Activated CD8-positive, alpha-beta memory T cell treated with anti-CD3 and anti-CD28 coated beads for 36 hours (primary cell): ENCODE results near the gene UFL1. TPM values are rescaled to one million over a fixed set of nuclear protein-coding genes. Genes with fewer than 3 reads are reported as not detected.
"Not testable (repeated sequence)": the region's sequence is repeated elsewhere in the genome, so short reads cannot be mapped to it uniquely, and the experiment has no call there.

Source experiments
- CTCF ChIA-PET: fragments of 350-600 bp; sonication (Branson Sonifier 250); formaldehyde crosslinking; loops from one replicate; lab custom pipeline; 2021; ENCODE audit warnings: antibody characterized with exemption; lab: Charles Lee
- POLR2A ChIA-PET: fragments of 350-600 bp; sonication (Branson Sonifier 250); formaldehyde crosslinking; loops from one replicate; lab custom pipeline; 2021; ENCODE audit warnings: antibody characterized with exemption; lab: Charles Lee
- total RNA-seq, 2 experiments: library from RNA; stranded (reverse); gene quantifications; one replicate each; pipeline ENCODE4 v1.2.3, GENCODE V29; 2021

UFL1 gene
- 10 to 100 TPM; 23.3 to 24.1 TPM for total RNA-seq

DNA sequence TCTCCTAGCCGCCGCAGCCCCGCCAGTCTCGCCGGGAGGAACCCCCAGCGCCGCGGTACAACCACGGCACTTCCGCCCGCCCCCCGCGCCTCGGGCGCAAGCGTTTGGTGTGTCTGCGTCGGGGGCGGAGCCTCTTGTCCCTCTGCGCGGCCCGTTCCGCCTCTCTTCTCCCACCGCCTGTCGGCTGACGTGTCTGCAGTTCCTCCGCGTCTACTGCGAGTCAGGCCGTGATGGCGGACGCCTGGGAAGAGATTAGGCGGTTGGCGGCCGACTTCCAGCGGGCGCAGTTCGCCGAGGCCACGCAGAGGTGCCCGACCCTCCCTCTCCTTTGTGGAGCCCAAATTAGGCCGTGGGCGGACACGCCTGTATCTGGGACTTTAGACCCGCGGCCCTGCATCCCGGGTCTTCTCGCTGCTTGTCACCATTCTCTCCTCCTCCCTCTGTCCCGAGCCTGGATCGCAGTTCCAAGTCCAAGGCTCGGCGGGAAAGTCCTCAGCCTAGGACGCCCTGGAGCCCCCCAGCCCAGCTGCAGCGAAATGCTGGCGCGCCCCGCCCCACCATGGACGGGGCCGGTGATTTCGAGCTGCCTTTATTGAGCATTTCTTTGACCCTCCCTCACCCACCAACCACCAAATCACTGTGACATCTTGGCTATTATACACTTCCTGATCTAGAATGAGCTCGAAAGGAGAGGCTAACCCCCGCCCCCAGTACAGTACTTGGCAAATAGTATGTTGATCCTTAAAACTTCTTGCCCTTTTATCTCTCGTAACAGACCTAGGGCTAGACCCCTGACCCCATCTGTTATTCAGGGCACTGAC, at the start of gene UFL1:
UFL1 (plus strand) TSS at position 163 of the 821 bp plus-strand sequence; CDS start at position 231, 68 bp downstream.
- POLR2A ChIA-PET: interaction anchor here (1.0 to 1.1 kb wide), 2 partner anchors 23 to 55 kb away, joined by 3 read pairs; no protein-coding TSS in a partner anchor

DNA sequence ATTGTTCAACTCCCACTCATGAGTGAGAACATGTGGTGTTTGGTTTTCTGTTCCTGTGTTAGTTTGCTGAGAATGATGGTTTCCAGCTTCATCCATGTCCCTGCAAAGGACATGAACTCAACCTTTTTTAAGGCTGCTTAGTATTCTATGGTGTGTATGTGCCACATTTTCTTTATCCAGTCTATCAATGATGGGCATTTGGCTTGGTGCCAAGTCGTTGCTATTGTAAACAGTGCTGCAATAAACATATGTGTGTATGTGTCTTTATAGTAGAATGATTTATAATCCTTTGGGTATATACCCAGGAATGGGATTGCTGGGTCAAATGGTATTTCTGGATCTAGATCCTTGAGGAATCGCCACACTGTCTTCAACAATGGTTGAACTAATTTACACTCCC, 49.3 kb upstream of the UFL1 start:
- POLR2A ChIA-PET, CTCF ChIA-PET: not testable (repeated sequence)

More for the DNA sequence above, at the start of gene UFL1:
- CTCF ChIA-PET: no interaction called here

DNA sequence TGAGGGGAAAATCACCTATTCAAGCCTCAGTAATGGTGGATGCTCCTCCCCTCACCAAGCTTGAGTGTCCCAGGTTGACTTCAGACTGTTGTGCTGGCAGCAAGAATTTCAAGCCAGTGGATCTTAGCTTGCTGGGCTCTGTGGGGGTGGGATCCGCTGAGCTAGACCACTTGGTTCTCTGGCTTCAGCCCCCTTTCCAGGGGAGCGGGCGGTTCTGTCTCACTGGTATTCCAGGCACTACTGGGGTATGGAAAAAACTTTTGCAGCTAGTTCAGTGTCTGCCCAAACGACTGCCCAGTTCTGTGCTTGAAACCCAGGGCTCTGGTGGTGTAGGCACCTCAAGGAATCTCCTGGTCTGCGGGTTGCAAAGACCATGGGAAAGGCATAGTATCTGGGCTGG, 42.9 kb upstream of the UFL1 start:
- CTCF ChIA-PET: no interaction called here
- POLR2A ChIA-PET: no interaction called here

- POLR2A ChIA-PET: no interaction called here
- CTCF ChIA-PET: no interaction called here
These were observed 29.7 kb upstream of the UFL1 start for GRCh38 chr6:96491926-96492325.

GRCh38 chr6:96499781-96500180, 21.8 kb upstream of the UFL1 start:
- CTCF ChIA-PET: no interaction called here
- POLR2A ChIA-PET: interaction anchor here (0.5 kb wide), 1 partner anchor 332 kb away, joined by 3 read pairs; no protein-coding TSS in a partner anchor

GRCh38 chr6:96502915-96503314, 18.7 kb upstream of the UFL1 start:
- ChIA-PET POLR2A (no interaction called here), CTCF (no interaction called here)

- CTCF ChIA-PET: no interaction called here
- POLR2A ChIA-PET: no interaction called here
These were observed 16.2 kb upstream of the UFL1 start for GRCh38 chr6:96505363-96505762.

DNA sequence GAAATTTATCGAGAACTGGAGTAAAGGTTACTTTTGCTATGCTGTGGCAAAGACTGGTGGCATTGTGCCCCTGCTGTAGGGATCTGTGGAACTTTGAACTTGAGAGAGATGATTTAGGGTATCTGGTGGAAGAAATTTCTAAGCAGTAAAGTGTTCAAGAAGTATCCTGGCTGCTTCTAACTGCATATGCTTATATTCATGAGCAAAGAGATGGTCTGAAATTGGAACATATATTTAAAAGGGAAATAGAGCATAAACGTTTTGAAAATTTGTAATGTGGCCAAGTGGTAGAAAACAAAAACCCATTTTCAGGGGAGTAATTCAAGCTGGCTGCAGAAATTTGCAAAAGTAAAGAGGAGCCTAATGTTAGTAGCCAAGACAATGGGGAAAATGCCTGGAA, 12.3 kb upstream of the UFL1 start:
- CTCF ChIA-PET: no interaction called here
- POLR2A ChIA-PET: no interaction called here

DNA sequence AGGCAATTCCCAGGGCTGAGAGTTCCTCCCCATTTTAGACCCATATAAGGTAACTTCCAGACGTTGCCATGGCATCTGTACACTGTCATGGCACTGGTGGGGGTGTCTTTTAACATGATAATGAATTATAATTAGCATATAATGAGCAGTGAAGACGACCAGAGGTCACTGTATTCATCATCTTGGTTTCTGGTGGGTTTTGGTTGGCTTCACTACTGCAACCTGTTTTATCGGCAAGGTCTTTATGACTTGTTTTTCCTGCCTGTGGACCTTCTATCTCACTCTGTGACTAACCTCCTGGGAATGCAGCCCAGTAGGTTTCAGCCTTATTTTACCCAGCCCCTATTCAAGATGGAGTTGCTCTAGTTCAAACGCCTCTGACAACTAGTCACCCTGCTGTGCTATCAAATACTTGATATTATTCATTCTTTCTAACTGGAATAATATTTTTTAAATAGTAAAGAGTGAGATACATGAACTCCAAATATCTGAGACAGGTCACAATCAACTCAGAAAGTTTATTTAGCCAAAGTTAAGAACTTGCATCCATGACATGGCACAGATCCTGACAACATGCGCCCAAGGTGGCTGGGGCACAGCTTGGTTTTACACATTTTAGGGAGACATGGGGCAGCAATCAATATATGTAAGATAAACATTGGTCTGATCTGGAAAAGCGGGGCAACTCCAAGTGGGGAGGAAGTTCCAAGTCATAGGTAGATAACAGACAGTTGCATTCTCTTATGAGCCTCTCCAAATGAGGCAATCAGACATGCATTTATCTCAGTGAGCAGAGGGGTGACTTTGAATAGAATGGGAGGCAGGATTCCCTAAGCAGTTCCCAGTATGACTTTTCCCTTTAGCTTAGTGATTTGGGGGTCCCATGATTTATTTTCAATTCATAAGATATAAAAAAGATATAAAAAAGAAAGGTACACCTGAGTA, 1.2 kb upstream of the UFL1 start:
- CTCF ChIA-PET: no interaction called here
- POLR2A ChIA-PET: interaction anchor here (0.6 kb wide), 1 partner anchor 68 kb away, joined by 4 read pairs; no protein-coding TSS in a partner anchor

DNA sequence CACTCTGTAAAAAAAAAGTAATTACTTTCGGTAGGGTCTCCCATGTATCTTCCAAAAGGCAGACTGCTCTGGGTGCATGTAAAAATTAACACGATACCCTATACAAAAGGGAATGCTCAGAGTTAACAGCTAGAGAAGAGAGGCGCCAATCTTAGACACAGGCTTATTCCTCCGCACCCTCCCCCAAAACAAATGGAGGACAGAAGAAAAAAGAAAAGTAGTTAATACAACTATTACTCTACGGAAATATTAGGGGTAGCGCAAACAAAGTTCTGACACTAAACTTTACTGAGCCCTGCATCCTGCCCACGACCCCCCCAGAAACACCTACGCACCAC, 331 bp upstream of the UFL1 start:
- CTCF ChIA-PET: no interaction called here
- POLR2A ChIA-PET: no interaction called here

DNA sequence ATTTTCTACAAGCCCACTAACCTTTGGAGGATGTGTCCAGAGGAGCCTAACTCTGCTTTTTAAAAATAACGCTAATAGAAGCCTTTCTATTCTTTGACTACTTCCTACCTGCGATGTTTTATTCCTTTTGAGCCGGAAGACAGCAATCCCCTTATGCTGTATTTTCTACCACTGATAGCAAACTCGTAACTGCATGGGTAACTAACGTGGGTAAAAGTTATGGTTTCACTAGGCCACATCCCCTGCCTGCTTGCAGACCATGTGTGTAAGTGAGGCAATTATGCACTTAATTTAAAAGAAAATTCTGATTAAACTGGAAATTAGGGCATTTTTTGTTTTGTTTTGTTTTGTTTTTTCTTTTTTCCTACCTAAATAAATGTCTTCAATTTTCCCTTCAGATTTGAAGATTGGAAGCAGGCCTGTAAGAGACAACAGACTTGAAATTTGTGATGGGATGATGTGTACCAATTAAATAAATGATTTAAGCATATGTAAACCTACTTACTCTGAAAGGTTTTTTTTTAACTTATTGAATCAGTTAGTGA, 931 bp downstream of the UFL1 start:
- POLR2A ChIA-PET: interaction anchor here (1.0 to 1.1 kb wide), 2 partner anchors 23 to 56 kb away, joined by 3 read pairs; no protein-coding TSS in a partner anchor

GRCh38 chr6:96528193-96528592, 6.6 kb downstream of the UFL1 start:
- CTCF ChIA-PET: no interaction called here

More for the DNA sequence above, 931 bp downstream of the UFL1 start:
- CTCF ChIA-PET: no interaction called here

GRCh38 chr6:96532399-96532798, 10.8 kb downstream of the UFL1 start:
- CTCF ChIA-PET: no interaction called here

More at GRCh38 chr6:96528193-96528592, 6.6 kb downstream of the UFL1 start:
- POLR2A ChIA-PET: no interaction called here

DNA sequence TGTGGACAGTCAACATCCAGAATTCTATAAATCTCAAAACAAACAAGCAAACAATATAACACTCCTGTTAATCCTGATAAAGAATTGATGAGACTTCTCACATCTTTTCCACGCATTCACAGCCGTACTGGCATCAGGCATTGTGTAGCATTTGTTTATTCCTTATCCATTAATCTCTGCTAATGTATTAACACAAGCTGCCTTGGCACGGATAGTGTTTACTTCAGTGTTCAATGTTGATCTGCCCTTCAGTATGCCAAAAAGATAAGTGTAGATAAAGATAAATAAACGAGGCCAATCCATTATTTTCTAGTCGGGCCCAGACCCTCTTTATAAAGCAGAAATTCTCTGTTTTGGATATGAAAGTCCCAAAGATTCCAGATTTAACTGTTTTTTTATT, 16.1 kb downstream of the UFL1 start:
- CTCF ChIA-PET: no interaction called here
- POLR2A ChIA-PET: no interaction called here

More at GRCh38 chr6:96532399-96532798, 10.8 kb downstream of the UFL1 start:
- POLR2A ChIA-PET: no interaction called here

GRCh38 chr6:96542702-96543101, 21.1 kb downstream of the UFL1 start:
- ChIA-PET POLR2A (no interaction called here), CTCF (no interaction called here)

DNA sequence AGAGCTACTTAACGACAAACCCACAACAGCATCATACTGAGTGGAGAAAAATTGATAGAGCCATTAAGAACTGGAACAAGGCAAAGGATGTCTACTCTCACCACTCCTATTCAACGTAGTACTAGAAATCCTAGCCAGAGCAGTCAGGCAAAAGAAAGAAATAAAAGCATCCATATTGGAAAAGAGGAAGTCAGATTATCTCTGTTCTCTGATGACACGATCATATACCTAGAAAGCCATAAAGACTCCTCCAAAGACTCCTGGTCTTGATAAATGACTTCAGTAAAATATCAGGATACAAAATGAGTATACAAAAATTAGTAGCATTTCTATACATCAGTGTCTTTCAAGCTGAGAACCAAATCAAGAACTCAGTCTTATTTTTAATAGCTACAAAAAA, 24.3 kb downstream of the UFL1 start:
- CTCF ChIA-PET: no interaction called here

DNA sequence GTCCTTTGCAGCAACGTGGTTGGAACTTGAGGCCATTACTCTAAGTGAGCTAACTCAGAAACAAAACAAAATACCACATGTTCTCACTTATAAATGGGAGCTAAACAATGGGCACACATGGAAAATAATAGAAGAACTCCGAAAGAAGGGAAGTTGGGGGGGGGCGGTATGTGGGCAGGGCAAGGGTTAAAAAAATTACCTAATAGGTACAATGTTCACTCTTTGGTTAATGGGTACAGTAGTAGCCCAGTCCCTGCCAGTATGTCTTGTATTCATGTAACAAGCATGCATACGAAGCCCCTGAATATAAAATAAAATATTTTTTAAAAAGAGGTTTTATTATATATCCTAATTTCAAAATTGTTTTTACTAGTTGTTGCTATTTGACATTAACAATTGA, 26.0 kb downstream of the UFL1 start:
- CTCF ChIA-PET: no interaction called here

More for the DNA sequence above, 24.3 kb downstream of the UFL1 start:
- POLR2A ChIA-PET: interaction anchor here (0.9 kb wide), 1 partner anchor 24 kb away, joined by 3 read pairs; no protein-coding TSS in a partner anchor

GRCh38 chr6:96554558-96554957, 33.0 kb downstream of the UFL1 start:
- CTCF ChIA-PET: no interaction called here
- POLR2A ChIA-PET: no interaction called here

More for the DNA sequence above, 26.0 kb downstream of the UFL1 start:
- POLR2A ChIA-PET: no interaction called here

- CTCF ChIA-PET: interaction anchor here (0.6 kb wide), 1 partner anchor 14 kb away, joined by 3 read pairs; no protein-coding TSS in a partner anchor
- POLR2A ChIA-PET: not testable (repeated sequence)
These were observed 38.1 kb downstream of the UFL1 start for GRCh38 chr6:96559740-96560139.

- POLR2A ChIA-PET: no interaction called here
- CTCF ChIA-PET: no interaction called here
These were observed 41.3 kb downstream of the UFL1 start, which contains the start of gene FHL5 for GRCh38 chr6:96562886-96563285. FHL5 (plus strand) TSS chr6:96563128; CDS start chr6:96603614, 40,486 bp downstream.
